Stomach (tissue), 4 donors: ENCODE results near the gene BRD9.

Source experiments
- CTCF ChIP-seq, 7 experiments: fragments of 450-650 bp in 4 of 7; fragments of 200-600 bp in 3 of 7; sonication (generic) in 3 of 7; IDR thresholded peaks; one replicate each; pipeline ENCODE4 v1.5.1; 2016 to 2019; ENCODE audit warnings: antibody characterized with exemption in 7 of 7, control low read depth in 2 of 7, mild to moderate bottlenecking in 1 of 7
- EP300 ChIP-seq: sonication (generic); formaldehyde crosslinking; IDR thresholded peaks from one replicate; pipeline ENCODE4 v1.6.1; 2017; ENCODE audit warnings: antibody characterized with exemption

- TF ChIP-seq EP300 (no peak), CTCF (IDR thresholded peaks at IDR 0.05) (no peak)
Observed at GRCh38 chr5:939368-939767, 46.8 kb upstream of the BRD9 start.
